Measurements from ENCODE around the gene MAP1S.

The MAP1S gene

GRCh38 chr19:17758515-17758914 is 39.2 kb downstream of the MAP1S start:
- no peak overlapping the region for H3K9ac ChIP-seq
- no peak overlapping the region for H3K27ac ChIP-seq
- no peaks in the 10 kb centered on the region for H3K27me3 ChIP-seq (ENCODE audit: control insufficient read depth, insufficient read depth, low read length)
- no peaks in the 10 kb centered on the region for H3K36me3 ChIP-seq (ENCODE audit: control insufficient read depth, insufficient read depth, low read length)
- H3K79me2 ChIP-seq: no peaks in the 10 kb centered on the region
- no peaks in the 10 kb centered on the region for H3K9me3 ChIP-seq (ENCODE audit: control insufficient read depth, low read length)
- H3K4me1 ChIP-seq: no peaks in the 10 kb centered on the region
- TF ChIP-seq CTCF (IDR thresholded peaks at IDR 0.05): no peak
- no peak overlapping the region for H2AFZ ChIP-seq
- no peak overlapping the region for H3K4me2 ChIP-seq (ENCODE audit: low read length)
- H3K4me3 ChIP-seq (ENCODE audit: low read depth, low read length): no peak overlapping the region

- no peak overlapping the region for H3K4me3 ChIP-seq (ENCODE audit: low read depth, low read length)
- H2AFZ ChIP-seq: no peak overlapping the region
- TF ChIP-seq CTCF (IDR thresholded peaks at IDR 0.05): no peak
- H3K9me3 ChIP-seq (ENCODE audit: control insufficient read depth, low read length): no peaks in the 10 kb centered on the region
- H3K9ac ChIP-seq: no peak overlapping the region
- no peaks in the 10 kb centered on the region for H3K27me3 ChIP-seq (ENCODE audit: control insufficient read depth, insufficient read depth, low read length)
- no peak overlapping the region for H3K27ac ChIP-seq
- no peak overlapping the region for H3K4me2 ChIP-seq (ENCODE audit: low read length)
- no peaks in the 10 kb centered on the region for H3K79me2 ChIP-seq
- H3K36me3 ChIP-seq (ENCODE audit: control insufficient read depth, insufficient read depth, low read length): no peaks in the 10 kb centered on the region
- H3K4me1 ChIP-seq: no peaks in the 10 kb centered on the region
Measured at GRCh38 chr19:17761148-17761547, 41.9 kb downstream of the MAP1S start.

GRCh38 chr19:17762505-17763229 is 43.4 kb downstream of the MAP1S start:
- no peaks in the 10 kb centered on the region for H3K27me3 ChIP-seq (ENCODE audit: control insufficient read depth, insufficient read depth, low read length)
- H3K36me3 ChIP-seq (ENCODE audit: control insufficient read depth, insufficient read depth, low read length): no peaks in the 10 kb centered on the region
- H2AFZ ChIP-seq: no peak overlapping the region
- no peak overlapping the region for H3K9ac ChIP-seq
- H3K27ac ChIP-seq: no peak overlapping the region
- no peaks in the 10 kb centered on the region for H3K4me1 ChIP-seq
- no peak overlapping the region for H3K4me2 ChIP-seq (ENCODE audit: low read length)
- no peak for TF ChIP-seq CTCF (IDR thresholded peaks at IDR 0.05)
- H3K4me3 ChIP-seq (ENCODE audit: low read depth, low read length): no peak overlapping the region
- no peaks in the 10 kb centered on the region for H3K79me2 ChIP-seq
- H3K9me3 ChIP-seq (ENCODE audit: control insufficient read depth, low read length): no peaks in the 10 kb centered on the region

GRCh38 chr19:17764348-17764747 is 45.1 kb downstream of the MAP1S start:
- H3K27me3 ChIP-seq (ENCODE audit: control insufficient read depth, insufficient read depth, low read length): no peaks in the 10 kb centered on the region
- H3K9ac ChIP-seq: no peak overlapping the region
- H3K36me3 ChIP-seq (ENCODE audit: control insufficient read depth, insufficient read depth, low read length): no peaks in the 10 kb centered on the region
- H3K4me3 ChIP-seq (ENCODE audit: low read depth, low read length): no peak overlapping the region
- no peak overlapping the region for H2AFZ ChIP-seq
- no peak for TF ChIP-seq CTCF (IDR thresholded peaks at IDR 0.05)
- H3K4me2 ChIP-seq (ENCODE audit: low read length): no peak overlapping the region
- no peaks in the 10 kb centered on the region for H3K9me3 ChIP-seq (ENCODE audit: control insufficient read depth, low read length)
- H3K79me2 ChIP-seq: no peaks in the 10 kb centered on the region
- no peak overlapping the region for H3K27ac ChIP-seq
- H3K4me1 ChIP-seq: no peaks in the 10 kb centered on the region

GRCh38 chr19:17765069-17765618 is 45.9 kb downstream of the MAP1S start:
- no peaks in the 10 kb centered on the region for H3K79me2 ChIP-seq

More at GRCh38 chr19:17765069-17765618, 45.9 kb downstream of the MAP1S start:
- H3K27ac ChIP-seq: no peak overlapping the region
- TF ChIP-seq CTCF (IDR thresholded peaks at IDR 0.05): no peak
- H3K4me3 ChIP-seq (ENCODE audit: low read depth, low read length): no peak overlapping the region
- no peaks in the 10 kb centered on the region for H3K4me1 ChIP-seq
- no peak overlapping the region for H3K9ac ChIP-seq
- H3K27me3 ChIP-seq (ENCODE audit: control insufficient read depth, insufficient read depth, low read length): no peaks in the 10 kb centered on the region
- no peak overlapping the region for H2AFZ ChIP-seq
- H3K4me2 ChIP-seq (ENCODE audit: low read length): no peak overlapping the region
- H3K36me3 ChIP-seq (ENCODE audit: control insufficient read depth, insufficient read depth, low read length): no peaks in the 10 kb centered on the region
- H3K9me3 ChIP-seq (ENCODE audit: control insufficient read depth, low read length): no peaks in the 10 kb centered on the region

Data from parathyroid adenoma (tissue), 2 donors.